Memory B cell (primary cell): Measurements from ENCODE around the gene AFF3.
A peak's percentile ranks its signal among the peaks of the same experiment; 100 is the strongest.

Experiments used
- ATAC-seq: fragments of 150-1000 bp; cut with Tn5 transposase; 2 replicates; pipeline ENCODE4 v1.10.0; 2021; ENCODE audit warnings: low read depth, mild to moderate bottlenecking, moderate library complexity
- DNase-seq, 2 donors: peaks; one replicate each; pipeline ENCODE4 v3.0.0; 2022; ENCODE audit warnings: low spot score in 2 of 2
- H3K27ac Mint-ChIP-seq: one replicate; pipeline ENCODE4 v1.8.0; 2022; ENCODE audit warnings: mild to moderate bottlenecking, moderate library complexity, mixed read lengths
- H3K27me3 Mint-ChIP-seq: one replicate; pipeline ENCODE4 v1.8.0; 2022; ENCODE audit warnings: mixed read lengths
- H3K36me3 Mint-ChIP-seq: one replicate; pipeline ENCODE4 v1.8.0; 2022; ENCODE audit warnings: mild to moderate bottlenecking, mixed read lengths
- H3K4me1 Mint-ChIP-seq: one replicate; pipeline ENCODE4 v1.8.0; 2022; ENCODE audit warnings: mixed read lengths
- H3K4me3 Mint-ChIP-seq: one replicate; pipeline ENCODE4 v1.8.0; 2022; ENCODE audit warnings: mild to moderate bottlenecking, moderate library complexity, mixed read lengths
- H3K9me3 Mint-ChIP-seq: one replicate; pipeline ENCODE4 v1.8.0; 2022; ENCODE audit warnings: mixed read lengths

Gene AFF3

GRCh38 chr2:100142393-100142792, at the start of gene AFF3:
TSS of gene AFF3 (minus strand) at chr2:100142590. CDS start at chr2:100104454, 38,136 bp downstream.
- Mint-ChIP-seq H3K4me1 (peaks cover 47% of the 10 kb centered on the region), H3K4me3 (peak within 1 kb of the TSS; percentile 96), H3K27me3 (no peaks in the 10 kb centered on the region), H3K36me3 (peaks cover 13% of the 10 kb centered on the region), H3K27ac (peak within 1 kb of the TSS; percentile 95), H3K9me3 (peaks cover 7% of the 10 kb centered on the region)
- peak; percentile 77 to 85 for DNase-seq
- peak; percentile 95 for ATAC-seq

- peaks cover 8% of the 10 kb centered on the region for H3K4me1 Mint-ChIP-seq
- no peak overlapping the region for H3K27ac Mint-ChIP-seq
- DNase-seq, result no peak
These were observed 47.0 kb upstream of the AFF3 start for GRCh38 chr2:100189387-100189786.

DNA sequence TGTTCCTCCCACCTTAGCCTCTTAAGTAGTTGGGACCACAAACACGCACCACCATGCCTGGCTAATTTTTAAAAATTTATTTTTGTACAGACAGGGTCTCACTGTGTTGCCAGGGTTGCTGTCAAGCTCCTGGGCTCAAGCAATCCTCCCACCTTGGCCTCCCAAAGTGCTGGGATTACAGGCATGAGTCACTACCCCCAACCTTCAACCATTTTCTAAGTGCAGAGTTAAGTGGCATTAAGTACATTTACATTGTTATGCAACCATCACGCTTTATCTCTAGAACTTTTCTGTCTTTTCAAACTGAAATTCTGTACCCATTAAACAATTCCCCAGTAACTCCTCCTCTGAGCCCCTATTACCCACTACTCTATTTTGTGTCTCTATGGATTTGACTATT, 45.9 kb upstream of the AFF3 start:
- H3K36me3 Mint-ChIP-seq, result no peaks in the 10 kb centered on the region
- no peak overlapping the region for H3K4me3 Mint-ChIP-seq
- no peak for DNase-seq
- peaks cover 2% of the 10 kb centered on the region for H3K27me3 Mint-ChIP-seq
- ATAC-seq, result no peak
- H3K9me3 Mint-ChIP-seq, result no peaks in the 10 kb centered on the region
- H3K4me1 Mint-ChIP-seq, result peaks cover 6% of the 10 kb centered on the region
- no peak overlapping the region for H3K27ac Mint-ChIP-seq

More at GRCh38 chr2:100189387-100189786, 47.0 kb upstream of the AFF3 start:
- Mint-ChIP-seq H3K36me3 (no peaks in the 10 kb centered on the region), H3K9me3 (no peaks in the 10 kb centered on the region), H3K27me3 (peaks cover 2% of the 10 kb centered on the region), H3K4me3 (no peak overlapping the region)
- ATAC-seq, result no peak

- no peaks in the 10 kb centered on the region for H3K9me3 Mint-ChIP-seq
- no peaks in the 10 kb centered on the region for H3K27me3 Mint-ChIP-seq
- ATAC-seq (no peak), DNase-seq (no peak)
- H3K27ac Mint-ChIP-seq, result no peak overlapping the region
- no peak overlapping the region for H3K4me3 Mint-ChIP-seq
- H3K4me1 Mint-ChIP-seq, result peaks cover 7% of the 10 kb centered on the region
- no peaks in the 10 kb centered on the region for H3K36me3 Mint-ChIP-seq
These were observed 43.7 kb upstream of the AFF3 start for GRCh38 chr2:100186126-100186525.

DNA sequence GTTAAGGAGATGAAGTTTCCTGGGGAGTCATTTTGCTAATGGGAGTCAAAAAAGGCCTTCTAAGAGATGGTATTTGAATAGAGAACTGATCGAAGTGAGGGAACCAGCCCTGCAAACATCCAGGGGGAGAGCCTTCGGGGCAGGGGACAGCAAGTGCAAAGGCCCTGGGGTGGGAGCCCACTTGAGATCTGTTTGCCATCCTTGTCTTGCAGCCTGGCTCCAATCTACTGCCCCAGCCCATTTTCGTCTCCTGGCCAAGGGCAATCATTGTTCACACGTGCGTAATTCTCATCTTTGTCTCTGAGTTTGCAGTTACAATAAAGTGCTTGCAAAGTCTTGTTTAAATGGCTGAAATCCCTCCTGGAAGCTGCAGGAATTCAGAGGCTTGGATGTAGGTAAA, 43.1 kb upstream of the AFF3 start:
- Mint-ChIP-seq H3K27ac (no peak overlapping the region), H3K4me3 (no peak overlapping the region), H3K9me3 (no peaks in the 10 kb centered on the region), H3K4me1 (peaks cover 7% of the 10 kb centered on the region), H3K27me3 (no peaks in the 10 kb centered on the region), H3K36me3 (no peaks in the 10 kb centered on the region)
- DNase-seq (no peak), ATAC-seq (no peak)

DNA sequence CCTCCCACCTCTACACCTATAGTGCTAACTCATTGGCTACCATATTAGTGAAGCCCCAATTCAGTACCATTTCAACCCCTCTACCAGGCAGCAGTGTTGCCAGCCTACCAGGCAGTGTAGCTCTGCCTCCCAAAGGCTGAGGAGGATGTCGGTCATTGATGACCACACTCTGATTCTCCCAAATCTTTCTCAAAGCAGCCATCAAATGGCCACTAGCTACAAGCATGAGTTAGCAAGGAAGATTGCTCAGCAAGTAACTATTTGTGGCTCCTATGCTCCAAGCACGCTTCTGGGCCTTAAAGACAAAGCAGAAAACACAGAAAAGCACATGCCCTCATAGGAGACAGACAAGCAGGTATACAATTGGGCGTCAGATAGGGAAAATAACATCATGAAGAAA, 42.7 kb upstream of the AFF3 start:
- peak overlapping the region; percentile 6 for H3K27ac Mint-ChIP-seq
- no peaks in the 10 kb centered on the region for H3K27me3 Mint-ChIP-seq
- peaks cover 7% of the 10 kb centered on the region for H3K4me1 Mint-ChIP-seq
- no peaks in the 10 kb centered on the region for H3K36me3 Mint-ChIP-seq
- ATAC-seq (no peak), DNase-seq (no peak)
- H3K4me3 Mint-ChIP-seq, result no peak overlapping the region
- H3K9me3 Mint-ChIP-seq, result no peaks in the 10 kb centered on the region

DNA sequence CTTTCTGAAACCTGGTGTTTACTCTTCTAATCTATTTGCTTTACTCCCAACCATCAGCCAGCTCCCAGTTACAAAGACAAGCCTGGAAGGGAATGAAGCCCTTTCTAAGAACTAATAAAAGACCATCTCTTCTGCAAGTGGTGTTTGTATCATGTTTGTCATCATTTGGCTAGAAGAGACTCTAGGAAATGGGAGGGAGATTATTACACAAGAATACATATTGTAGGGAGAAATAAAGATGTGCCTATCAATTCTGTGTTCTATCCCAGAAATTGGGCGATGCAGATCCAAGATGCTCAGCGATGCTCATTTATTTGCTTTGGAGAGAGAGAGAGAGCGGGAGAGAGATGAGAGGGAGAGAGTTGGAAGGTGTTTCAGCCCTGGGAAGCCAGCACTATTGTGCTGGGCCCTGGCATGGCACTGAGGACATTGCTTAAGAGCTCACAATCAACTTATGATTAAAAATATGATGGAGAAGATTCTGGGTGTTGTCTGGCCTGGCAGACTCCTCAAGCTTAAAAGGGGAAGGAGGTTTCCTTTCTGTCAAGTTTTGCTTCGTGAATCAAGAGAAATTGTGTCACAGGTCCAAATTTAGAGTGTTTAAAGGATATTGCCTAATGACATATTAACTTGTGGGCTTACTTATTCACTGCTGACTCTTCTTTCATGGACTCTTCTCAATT, 41.8 kb upstream of the AFF3 start:
- Mint-ChIP-seq H3K4me3 (no peak overlapping the region), H3K27me3 (no peaks in the 10 kb centered on the region), H3K4me1 (peaks cover 7% of the 10 kb centered on the region), H3K36me3 (no peaks in the 10 kb centered on the region), H3K9me3 (no peaks in the 10 kb centered on the region), H3K27ac (no peak overlapping the region)
- ATAC-seq (no peak), DNase-seq (no peak)

GRCh38 chr2:100182494-100183361, 40.3 kb upstream of the AFF3 start:
- Mint-ChIP-seq H3K27me3 (no peaks in the 10 kb centered on the region), H3K4me1 (peaks cover 16% of the 10 kb centered on the region), H3K27ac (no peak overlapping the region), H3K36me3 (no peaks in the 10 kb centered on the region), H3K4me3 (peak overlapping the region; percentile 42), H3K9me3 (no peaks in the 10 kb centered on the region)
- no peak for ATAC-seq
- DNase-seq, result no peak

GRCh38 chr2:100180503-100180902, 38.1 kb upstream of the AFF3 start:
- no peaks in the 10 kb centered on the region for H3K9me3 Mint-ChIP-seq
- peaks cover 16% of the 10 kb centered on the region for H3K4me1 Mint-ChIP-seq
- H3K4me3 Mint-ChIP-seq, result no peak overlapping the region
- DNase-seq (no peak), ATAC-seq (no peak)
- H3K27ac Mint-ChIP-seq, result no peak overlapping the region
- H3K27me3 Mint-ChIP-seq, result no peaks in the 10 kb centered on the region
- no peaks in the 10 kb centered on the region for H3K36me3 Mint-ChIP-seq

- H3K9me3 Mint-ChIP-seq, result no peaks in the 10 kb centered on the region
- ATAC-seq (no peak), DNase-seq (no peak)
- H3K4me3 Mint-ChIP-seq, result no peak overlapping the region
- peaks cover 16% of the 10 kb centered on the region for H3K4me1 Mint-ChIP-seq
- no peak overlapping the region for H3K27ac Mint-ChIP-seq
- H3K27me3 Mint-ChIP-seq, result no peaks in the 10 kb centered on the region
- no peaks in the 10 kb centered on the region for H3K36me3 Mint-ChIP-seq
These were observed 37.4 kb upstream of the AFF3 start for GRCh38 chr2:100179806-100180205.

DNA sequence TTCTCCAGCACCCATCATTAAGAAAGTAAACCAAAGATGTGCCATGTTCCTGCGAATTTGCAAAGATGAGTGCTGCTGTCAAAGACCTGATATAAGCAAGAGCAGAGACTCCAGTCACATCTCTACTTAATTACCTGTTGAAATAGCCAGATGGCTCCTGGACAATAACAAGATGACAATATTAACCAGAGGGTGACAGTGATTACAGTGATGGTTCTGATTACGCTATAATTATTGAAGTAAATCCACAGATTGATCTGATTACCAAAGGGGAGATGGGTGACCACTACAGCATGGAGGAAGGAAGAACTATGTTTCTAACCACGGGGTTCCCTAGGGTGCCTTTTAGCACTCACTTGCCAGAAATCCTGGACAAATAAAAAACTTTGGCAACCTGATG, 36.5 kb upstream of the AFF3 start:
- H3K9me3 Mint-ChIP-seq, result no peaks in the 10 kb centered on the region
- no peak overlapping the region for H3K27ac Mint-ChIP-seq
- ATAC-seq (no peak), DNase-seq (no peak)
- H3K27me3 Mint-ChIP-seq, result no peaks in the 10 kb centered on the region
- H3K4me3 Mint-ChIP-seq, result no peak overlapping the region
- H3K36me3 Mint-ChIP-seq, result no peaks in the 10 kb centered on the region
- peaks cover 16% of the 10 kb centered on the region for H3K4me1 Mint-ChIP-seq

DNA sequence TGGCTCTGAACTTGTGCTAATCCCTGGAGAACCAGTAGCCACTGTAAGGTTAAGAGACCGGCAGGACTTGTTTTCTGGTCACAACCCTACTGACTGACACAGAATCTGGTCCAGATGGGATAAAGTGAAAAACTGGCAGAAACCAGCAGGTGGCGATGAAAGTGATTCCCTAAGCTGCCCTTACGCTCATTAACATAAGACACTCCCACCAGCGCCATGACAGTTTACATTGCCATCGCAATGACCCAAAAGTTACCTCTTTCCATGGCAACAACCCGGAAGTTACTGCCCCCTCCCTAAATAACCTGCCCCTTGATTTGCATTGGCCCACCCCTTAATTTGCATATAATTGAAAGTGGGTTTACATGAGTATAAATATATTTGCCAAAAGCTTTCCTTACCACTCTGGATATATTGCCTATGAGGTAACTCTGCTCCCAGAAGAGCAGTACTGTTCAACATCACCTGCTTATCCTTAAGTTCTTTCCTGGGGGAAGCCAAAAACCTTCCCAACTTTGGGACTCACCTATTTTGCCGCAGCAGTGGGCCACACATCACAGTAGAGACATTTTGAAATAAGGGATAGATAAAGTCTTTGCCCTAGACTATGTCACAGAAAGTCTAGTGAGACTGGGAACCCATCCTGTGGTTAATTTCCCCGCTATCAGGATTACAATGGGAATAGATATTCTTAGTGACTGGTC, 35.8 kb upstream of the AFF3 start:
- Mint-ChIP-seq H3K9me3 (no peaks in the 10 kb centered on the region), H3K27ac (peak overlapping the region; percentile 47), H3K4me1 (peaks cover 20% of the 10 kb centered on the region), H3K27me3 (no peaks in the 10 kb centered on the region), H3K36me3 (no peaks in the 10 kb centered on the region), H3K4me3 (no peak overlapping the region)
- ATAC-seq, result peak; percentile 94
- peak; percentile 37 to 56 for DNase-seq

- Mint-ChIP-seq H3K4me1 (peaks cover 17% of the 10 kb centered on the region), H3K4me3 (no peak overlapping the region)
- no peak for ATAC-seq
These were observed 34.5 kb upstream of the AFF3 start for GRCh38 chr2:100176925-100177324.

DNA sequence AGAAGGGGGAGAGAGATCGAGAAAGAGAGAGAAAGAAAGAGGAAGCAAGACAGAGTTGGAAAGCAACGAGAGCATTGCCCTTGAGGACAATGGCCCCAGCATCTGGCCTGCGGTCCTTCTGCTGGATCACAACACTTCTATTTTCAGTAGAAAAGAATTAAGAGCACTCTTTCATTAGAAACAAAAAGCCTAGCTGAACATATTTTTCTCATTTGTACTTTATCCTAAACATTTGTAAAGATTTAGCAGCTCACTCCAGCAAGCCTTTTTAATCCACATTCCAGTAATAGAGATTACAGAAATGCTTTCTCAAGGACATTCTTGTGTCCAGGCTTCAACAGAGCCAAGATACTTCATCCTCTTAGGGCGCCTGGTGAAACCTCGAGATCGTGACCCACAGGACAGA, 31.6 kb upstream of the AFF3 start:
- no peak for ATAC-seq
- H3K27ac Mint-ChIP-seq, result no peak overlapping the region
- H3K36me3 Mint-ChIP-seq, result no peaks in the 10 kb centered on the region
- H3K4me3 Mint-ChIP-seq, result peak overlapping the region; percentile 50
- peaks cover 17% of the 10 kb centered on the region for H3K4me1 Mint-ChIP-seq
- H3K27me3 Mint-ChIP-seq, result no peaks in the 10 kb centered on the region
- no peak for DNase-seq
- H3K9me3 Mint-ChIP-seq, result no peaks in the 10 kb centered on the region

More at GRCh38 chr2:100176925-100177324, 34.5 kb upstream of the AFF3 start:
- Mint-ChIP-seq H3K36me3 (no peaks in the 10 kb centered on the region), H3K27ac (no peak overlapping the region), H3K27me3 (no peaks in the 10 kb centered on the region), H3K9me3 (no peaks in the 10 kb centered on the region)
- DNase-seq, result no peak
